MCF 10A (cell line): Measurements from ENCODE around the gene SLC35E3. TPM values are rescaled to one million over a fixed set of nuclear protein-coding genes. Genes with fewer than 3 reads are reported as not detected.

Source experiments
- BruUV-seq: library from RNA; stranded (reverse); fragments of 400-500 nt; replicated peaks from 2 replicates; lab custom pipeline; 2021; lab: Mats Ljungman, UMichigan
- CTCF ChIA-PET: fragments of 300-600 bp; sonication (Branson Sonifier 250); formaldehyde crosslinking; extraction: SDS; loops from one replicate; lab custom pipeline; 2021; ENCODE audit warnings: antibody characterized with exemption, inconsistent platforms; lab: Yijun Ruan, JAX
- POLR2A ChIA-PET: fragments of 300-600, 350-650 bp; sonication (Branson Sonifier 250); formaldehyde crosslinking; extraction: SDS; loops from one replicate; lab custom pipeline; 2020; ENCODE audit warnings: antibody characterized with exemption, inconsistent platforms; lab: Yijun Ruan, JAX
- DNase-seq: peaks from one replicate; pipeline ENCODE4 v3.0.0-alpha.2; 2018; ENCODE audit not compliant: unreplicated experiment
- H3K27ac Mint-ChIP-seq: one replicate; pipeline ENCODE4 v1.8.0; 2022; ENCODE audit warnings: mild to moderate bottlenecking, low read depth, mixed read lengths; ENCODE audit not compliant: unreplicated experiment
- H3K27me3 Mint-ChIP-seq: one replicate; pipeline ENCODE4 v1.8.0; 2022; ENCODE audit warnings: mixed read lengths; ENCODE audit not compliant: insufficient read depth, unreplicated experiment
- H3K36me3 Mint-ChIP-seq: one replicate; pipeline ENCODE4 v1.8.0; 2022; ENCODE audit warnings: mild to moderate bottlenecking, moderate library complexity, mixed read lengths; ENCODE audit not compliant: insufficient read depth, unreplicated experiment
- H3K4me1 Mint-ChIP-seq: one replicate; pipeline ENCODE4 v1.8.0; 2022; ENCODE audit warnings: mixed read lengths; ENCODE audit not compliant: insufficient read depth, unreplicated experiment
- H3K4me3 Mint-ChIP-seq: one replicate; pipeline ENCODE4 v1.8.0; 2022; ENCODE audit warnings: mild to moderate bottlenecking, moderate library complexity, mixed read lengths; ENCODE audit not compliant: unreplicated experiment
- H3K9me3 Mint-ChIP-seq: one replicate; pipeline ENCODE4 v1.8.0; 2022; ENCODE audit warnings: mixed read lengths; ENCODE audit not compliant: unreplicated experiment
- CTCF ChIP-seq: fragments of 200-600 bp; IDR thresholded peaks from one replicate; pipeline ENCODE4 v1.8.0; 2022; ENCODE audit warnings: antibody characterized with exemption, mild to moderate bottlenecking; ENCODE audit not compliant: unreplicated experiment
- intact Hi-C: fragments of 100-400 bp; cut with micrococcal nuclease; formaldehyde crosslinking; loops from 2 replicates; pipeline ENCODE4 v1.14.1; 2022
- total RNA-seq: library from RNA; stranded (reverse); gene quantifications from 2 replicates; pipeline ENCODE4 v1.2.3, GENCODE V29; 2022

SLC35E3 gene
- total RNA-seq, 1 experiment from 2014 or later, result 7.6 TPM

GRCh38 chr12:68779280-68779679 lies 33.3 kb downstream of the SLC35E3 start:
- no peaks in the 10 kb centered on the region for H3K9me3 Mint-ChIP-seq
- no peak overlapping the region for H3K4me3 Mint-ChIP-seq
- peak overlapping the region; percentile 14 for H3K27ac Mint-ChIP-seq
- ChIA-PET POLR2A (interaction anchor here (0.7 to 1.0 kb wide), 3 partner anchors 14 to 52 kb away, joined by 3 to 4 read pairs (median 4); no protein-coding TSS in a partner anchor), CTCF (interaction anchor here (1.1 kb wide), 1 partner anchor 9 kb away, joined by 4 read pairs; no protein-coding TSS in a partner anchor)
- H3K4me1 Mint-ChIP-seq, result peaks cover 30% of the 10 kb centered on the region
- no peak for TF ChIP-seq CTCF
- BruUV-seq, result no TSS peak
- H3K27me3 Mint-ChIP-seq, result no peaks in the 10 kb centered on the region
- peaks cover 14% of the 10 kb centered on the region for H3K36me3 Mint-ChIP-seq
- no peak for DNase-seq
- intact Hi-C loops, result no loop called here

DNA sequence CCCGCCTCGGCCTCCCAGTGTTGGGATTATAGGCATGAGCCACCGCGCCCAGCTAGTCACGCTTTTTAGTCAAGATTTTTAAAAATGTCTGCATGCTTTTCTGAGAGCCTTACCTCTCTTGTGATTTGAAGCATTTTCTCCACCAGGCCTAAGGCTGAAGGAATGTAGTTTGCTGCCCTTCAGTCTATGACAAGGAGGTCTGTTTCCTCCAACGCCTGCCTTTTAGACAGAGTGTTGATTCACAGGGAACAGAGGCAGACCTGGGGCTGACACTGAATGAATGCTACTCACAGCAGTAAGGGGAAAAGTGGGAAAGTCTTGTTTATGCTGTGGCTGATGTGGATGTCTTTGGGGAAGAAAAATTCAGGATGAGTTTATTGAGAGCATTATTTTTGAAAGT lies 34.8 kb downstream of the SLC35E3 start:
- no peaks in the 10 kb centered on the region for H3K27me3 Mint-ChIP-seq
- H3K36me3 Mint-ChIP-seq, result peaks cover 14% of the 10 kb centered on the region
- ChIA-PET CTCF (interaction anchor here (0.5 kb wide), 1 partner anchor 415 kb away, joined by 3 read pairs; no protein-coding TSS in a partner anchor), POLR2A (interaction anchor here (0.6 to 9.9 kb wide), 3 partner anchors 11 to 32 kb away, joined by 3 to 185 read pairs (median 3); partner anchors contain the start of gene MDM2)
- no peak overlapping the region for H3K4me3 Mint-ChIP-seq
- H3K4me1 Mint-ChIP-seq, result peaks cover 39% of the 10 kb centered on the region
- no peak for TF ChIP-seq CTCF
- no TSS peak for BruUV-seq
- no peak overlapping the region for H3K27ac Mint-ChIP-seq
- intact Hi-C loops, result no loop called here
- DNase-seq, result no peak
- no peaks in the 10 kb centered on the region for H3K9me3 Mint-ChIP-seq

DNA sequence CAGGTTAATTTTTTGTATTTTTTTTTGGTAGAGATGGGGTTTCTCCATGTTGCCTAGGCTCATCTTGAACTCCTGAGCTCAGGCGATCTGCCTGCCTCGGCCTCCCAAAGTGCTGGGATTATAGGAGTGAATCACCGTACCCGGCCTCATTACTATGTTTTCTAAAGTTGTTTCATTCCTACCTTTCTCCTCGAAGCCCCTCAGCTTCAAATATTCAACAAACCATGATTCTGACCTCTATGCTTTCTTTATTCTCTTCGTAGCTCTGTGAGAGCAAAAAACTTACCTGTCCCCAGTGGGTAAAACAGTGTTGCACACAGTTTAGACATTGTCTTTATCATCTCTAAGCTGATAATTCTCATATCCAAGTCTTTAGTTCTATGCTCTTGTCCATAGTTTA lies 35.8 kb downstream of the SLC35E3 start:
- no peak for TF ChIP-seq CTCF
- no TSS peak for BruUV-seq
- peaks cover 14% of the 10 kb centered on the region for H3K36me3 Mint-ChIP-seq
- ChIA-PET CTCF (interaction anchor here (0.5 to 1.3 kb wide), 2 partner anchors 35 to 1424 kb away, joined by 4 read pairs; no protein-coding TSS in a partner anchor), POLR2A (interaction anchor here (0.7 to 9.9 kb wide), 5 partner anchors 10 to 444 kb away, joined by 3 to 185 read pairs (median 3); partner anchors contain the start of genes MDM2 and SLC35E3)
- H3K27me3 Mint-ChIP-seq, result no peaks in the 10 kb centered on the region
- intact Hi-C loops, result no loop called here
- DNase-seq, result no peak
- peaks cover 40% of the 10 kb centered on the region for H3K4me1 Mint-ChIP-seq
- peak overlapping the region; percentile 17 for H3K27ac Mint-ChIP-seq
- no peak overlapping the region for H3K4me3 Mint-ChIP-seq
- no peaks in the 10 kb centered on the region for H3K9me3 Mint-ChIP-seq

DNA sequence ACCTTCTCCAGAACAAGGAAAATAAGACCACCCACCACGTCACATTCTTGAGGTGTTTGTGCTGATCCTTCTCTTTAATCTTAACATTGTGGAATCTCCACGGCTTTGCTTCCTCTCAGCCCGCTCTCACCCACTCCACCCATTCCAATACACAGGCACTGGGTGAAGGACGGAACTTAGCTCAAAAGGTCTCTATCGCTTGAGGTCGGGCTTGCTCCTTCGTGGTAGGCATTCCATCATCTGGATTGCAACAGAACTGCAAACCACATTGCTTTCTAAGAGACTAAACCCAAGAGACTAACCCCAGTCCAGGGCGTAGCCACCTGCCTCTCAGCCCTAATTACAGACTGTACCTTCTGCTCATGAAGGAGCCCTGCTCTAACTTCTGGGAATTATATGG lies 38.0 kb downstream of the SLC35E3 start:
- DNase-seq, result no peak
- H3K4me1 Mint-ChIP-seq, result peaks cover 49% of the 10 kb centered on the region
- H3K9me3 Mint-ChIP-seq, result no peaks in the 10 kb centered on the region
- no TSS peak for BruUV-seq
- no peaks in the 10 kb centered on the region for H3K27me3 Mint-ChIP-seq
- TF ChIP-seq CTCF, result no peak
- CTCF ChIA-PET, result interaction anchor here (0.5 to 1.5 kb wide), 5 partner anchors 10 to 491 kb away, joined by 3 to 5 read pairs (median 5); partner anchors contain the start of gene MDM2
- intact Hi-C loops, result no loop called here
- peaks cover 6% of the 10 kb centered on the region for H3K36me3 Mint-ChIP-seq
- no peak overlapping the region for H3K4me3 Mint-ChIP-seq
- POLR2A ChIA-PET, result interaction anchor here (0.6 to 9.9 kb wide), 3 partner anchors 22 to 166 kb away, joined by 3 to 185 read pairs (median 4); partner anchors contain the start of gene MDM2
- H3K27ac Mint-ChIP-seq, result peak overlapping the region; percentile 3
